ENCODE results near the gene AMIGO3.

AMIGO3 gene

DNA sequence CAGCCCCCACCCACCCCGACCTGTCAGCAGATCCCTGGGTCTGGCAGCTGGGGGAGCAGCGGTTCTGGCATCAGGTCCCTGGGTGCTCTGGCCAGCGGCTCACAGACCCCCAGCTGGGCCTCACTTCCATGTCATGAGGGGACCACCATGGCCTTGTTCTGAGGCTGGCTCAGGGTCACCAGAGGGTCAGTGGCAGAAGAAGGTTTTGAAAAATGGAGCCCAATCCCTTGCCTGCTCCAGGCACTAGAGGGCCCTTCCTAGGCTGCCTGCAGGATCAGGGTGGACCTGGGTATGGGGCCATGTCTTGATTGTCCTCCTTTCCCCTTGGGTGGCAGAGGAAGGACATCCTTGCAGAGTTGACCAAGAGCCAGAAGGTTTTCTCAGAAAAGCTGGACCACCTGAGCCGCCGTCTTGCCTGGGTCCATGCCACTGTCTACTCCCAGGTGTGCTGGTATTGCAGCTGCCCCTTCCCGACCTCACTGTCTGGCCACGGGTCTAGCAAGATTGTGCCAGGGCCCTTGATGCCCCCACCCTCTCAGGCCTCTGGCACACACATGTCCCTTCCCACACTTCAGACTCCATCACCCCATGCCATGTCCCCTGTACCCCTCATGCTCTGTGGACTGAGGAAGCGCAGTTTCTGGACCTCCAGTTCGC is 12.9 kb downstream of the AMIGO3 start:
- no peak for DNase-seq
- Histone ChIP-seq H3K4me3 (ENCODE audit: low read depth in 1 of 2, low read length in 2 of 2) (no peak overlapping the region), H3K27me3 (ENCODE audit: insufficient read depth, low read length, poor library complexity) (no peaks in the 10 kb centered on the region), H3K27ac (ENCODE audit: low read length) (no peak overlapping the region), H3K79me2 (ENCODE audit: insufficient read depth, low read length) (no peaks in the 10 kb centered on the region), H3K4me2 (ENCODE audit: insufficient read depth, low read length) (no peak overlapping the region), H3K36me3 (ENCODE audit: insufficient read depth, low read length) (peaks cover 44% of the 10 kb centered on the region), H3K9ac (ENCODE audit: low read depth, low read length) (no peak overlapping the region), H3K4me1 (ENCODE audit: insufficient read depth, low read length) (no peaks in the 10 kb centered on the region), H2AFZ (ENCODE audit: low read depth, low read length) (no peak overlapping the region), H3K9me3 (ENCODE audit: insufficient read depth, low read length, severe bottlenecking) (no peaks in the 10 kb centered on the region), H4K20me1 (ENCODE audit: insufficient read depth, low read length) (peaks cover 4% of the 10 kb centered on the region; the same call in 1 of the 2 replicates)
- ATAC-seq (ENCODE audit: insufficient read depth, low read depth): no peak
- TF ChIP-seq, protein P1, sequence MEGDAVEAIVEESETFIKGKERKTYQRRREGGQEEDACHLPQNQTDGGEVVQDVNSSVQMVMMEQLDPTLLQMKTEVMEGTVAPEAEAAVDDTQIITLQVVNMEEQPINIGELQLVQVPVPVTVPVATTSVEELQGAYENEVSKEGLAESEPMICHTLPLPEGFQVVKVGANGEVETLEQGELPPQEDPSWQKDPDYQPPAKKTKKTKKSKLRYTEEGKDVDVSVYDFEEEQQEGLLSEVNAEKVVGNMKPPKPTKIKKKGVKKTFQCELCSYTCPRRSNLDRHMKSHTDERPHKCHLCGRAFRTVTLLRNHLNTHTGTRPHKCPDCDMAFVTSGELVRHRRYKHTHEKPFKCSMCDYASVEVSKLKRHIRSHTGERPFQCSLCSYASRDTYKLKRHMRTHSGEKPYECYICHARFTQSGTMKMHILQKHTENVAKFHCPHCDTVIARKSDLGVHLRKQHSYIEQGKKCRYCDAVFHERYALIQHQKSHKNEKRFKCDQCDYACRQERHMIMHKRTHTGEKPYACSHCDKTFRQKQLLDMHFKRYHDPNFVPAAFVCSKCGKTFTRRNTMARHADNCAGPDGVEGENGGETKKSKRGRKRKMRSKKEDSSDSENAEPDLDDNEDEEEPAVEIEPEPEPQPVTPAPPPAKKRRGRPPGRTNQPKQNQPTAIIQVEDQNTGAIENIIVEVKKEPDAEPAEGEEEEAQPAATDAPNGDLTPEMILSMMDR (IDR thresholded peaks at IDR 0.05; ENCODE audit: borderline replicate concordance, extremely low read depth, low read length, poor library complexity, severe bottlenecking): no peak
- no peak for TF ChIP-seq EZH2 (IDR thresholded peaks at IDR 0.05; ENCODE audit: borderline replicate concordance, low read depth, low read length, severe bottlenecking)

DNA sequence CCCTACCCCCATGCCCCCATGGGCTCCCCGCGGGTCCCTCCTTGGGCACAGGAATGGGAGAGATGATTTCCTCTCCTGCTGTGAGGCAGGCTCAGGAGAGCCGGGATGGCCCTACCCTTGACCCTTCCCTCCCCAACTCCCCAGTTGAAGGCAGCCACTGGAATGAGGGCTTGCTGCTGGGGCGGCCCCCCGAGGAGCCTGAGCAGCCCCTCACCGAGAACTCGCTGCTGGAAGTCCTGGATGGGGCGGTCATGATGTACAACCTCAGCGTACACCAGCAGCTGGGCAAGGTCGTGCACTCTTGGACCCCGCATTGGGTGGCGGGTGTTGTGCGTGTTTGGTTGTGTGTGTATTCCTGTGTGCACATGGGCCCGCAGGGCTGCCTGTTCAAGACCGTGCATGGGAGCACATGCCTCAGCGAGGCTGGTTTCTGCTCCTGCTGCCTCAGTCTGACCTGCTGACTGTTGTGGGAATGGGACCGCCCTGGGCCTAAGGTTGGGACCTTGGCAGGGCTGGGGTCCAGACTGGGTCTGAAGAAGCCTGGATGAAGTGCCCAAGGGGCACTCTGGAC is 14.0 kb downstream of the AMIGO3 start:
- H3K4me1 ChIP-seq (ENCODE audit: insufficient read depth, low read length): no peaks in the 10 kb centered on the region
- ATAC-seq (ENCODE audit: insufficient read depth, low read depth) (no peak), DNase-seq (no peak)
- no peak for TF ChIP-seq EZH2 (IDR thresholded peaks at IDR 0.05; ENCODE audit: borderline replicate concordance, low read depth, low read length, severe bottlenecking)
- TF ChIP-seq, protein P1 (IDR thresholded peaks at IDR 0.05; ENCODE audit: borderline replicate concordance, extremely low read depth, low read length, poor library complexity, severe bottlenecking): no peak
- H3K9me3 ChIP-seq (ENCODE audit: insufficient read depth, low read length, severe bottlenecking): no peaks in the 10 kb centered on the region
- no peak overlapping the region for H3K27ac ChIP-seq (ENCODE audit: low read length)
- H3K79me2 ChIP-seq (ENCODE audit: insufficient read depth, low read length): no peaks in the 10 kb centered on the region
- no peaks in the 10 kb centered on the region for H3K27me3 ChIP-seq (ENCODE audit: insufficient read depth, low read length, poor library complexity)
- no peak overlapping the region for H3K4me3 ChIP-seq (ENCODE audit: low read depth in 1 of 2, low read length in 2 of 2)
- H3K9ac ChIP-seq (ENCODE audit: low read depth, low read length): no peak overlapping the region
- H4K20me1 ChIP-seq (ENCODE audit: insufficient read depth, low read length): peaks cover 4% of the 10 kb centered on the region; the same call in 1 of the 2 replicates
- no peak overlapping the region for H2AFZ ChIP-seq (ENCODE audit: low read depth, low read length)
- H3K36me3 ChIP-seq (ENCODE audit: insufficient read depth, low read length): peaks cover 55% of the 10 kb centered on the region
- no peak overlapping the region for H3K4me2 ChIP-seq (ENCODE audit: insufficient read depth, low read length)

DNA sequence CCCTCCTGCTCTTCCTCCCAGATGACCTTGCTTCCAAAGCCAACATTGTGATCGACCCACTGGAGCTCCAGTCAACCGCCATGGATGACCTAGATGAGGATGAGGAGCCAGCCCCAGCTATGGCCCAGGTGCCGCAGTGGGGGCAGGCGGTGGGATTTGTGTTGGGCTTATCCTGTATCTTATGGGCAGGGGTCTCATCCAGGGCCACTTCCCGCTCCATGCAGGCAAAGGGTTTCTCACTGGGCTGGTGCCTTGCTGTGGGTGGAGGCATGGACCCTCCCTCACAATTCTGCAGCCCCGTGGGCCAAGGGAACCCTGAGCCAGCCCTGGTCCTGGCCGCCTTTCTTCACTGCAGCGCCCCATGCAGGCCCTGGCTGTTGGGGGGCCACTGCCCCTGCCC is 14.9 kb downstream of the AMIGO3 start:
- H3K9ac ChIP-seq (ENCODE audit: low read depth, low read length): no peak overlapping the region

More for the DNA sequence above, 14.9 kb downstream of the AMIGO3 start:
- DNase-seq: no peak
- no peak overlapping the region for H3K27ac ChIP-seq (ENCODE audit: low read length)
- H2AFZ ChIP-seq (ENCODE audit: low read depth, low read length): no peak overlapping the region
- H3K4me3 ChIP-seq (ENCODE audit: low read depth in 1 of 2, low read length in 2 of 2): no peak overlapping the region
- no peaks in the 10 kb centered on the region for H3K9me3 ChIP-seq (ENCODE audit: insufficient read depth, low read length, severe bottlenecking)
- no peak for TF ChIP-seq EZH2 (IDR thresholded peaks at IDR 0.05; ENCODE audit: borderline replicate concordance, low read depth, low read length, severe bottlenecking)
- TF ChIP-seq, protein P1 (IDR thresholded peaks at IDR 0.05; ENCODE audit: borderline replicate concordance, extremely low read depth, low read length, poor library complexity, severe bottlenecking): no peak
- no peak overlapping the region for H3K4me2 ChIP-seq (ENCODE audit: insufficient read depth, low read length)
- H3K27me3 ChIP-seq (ENCODE audit: insufficient read depth, low read length, poor library complexity): no peaks in the 10 kb centered on the region
- ATAC-seq (ENCODE audit: insufficient read depth, low read depth): no peak
- no peaks in the 10 kb centered on the region for H3K4me1 ChIP-seq (ENCODE audit: insufficient read depth, low read length)
- H4K20me1 ChIP-seq (ENCODE audit: insufficient read depth, low read length): peaks cover 4% of the 10 kb centered on the region; the same call in 1 of the 2 replicates
- no peaks in the 10 kb centered on the region for H3K79me2 ChIP-seq (ENCODE audit: insufficient read depth, low read length)
- H3K36me3 ChIP-seq (ENCODE audit: insufficient read depth, low read length): peaks cover 63% of the 10 kb centered on the region
